Endothelial cell of umbilical vein (primary cell): ENCODE results near the gene HPSE2. TPM values are rescaled to one million over a fixed set of nuclear protein-coding genes. Genes with fewer than 3 reads are reported as not detected.

Experiments
- BruUV-seq: library from RNA; stranded (reverse); fragments of 400-500 nt; replicated peaks from 2 replicates; lab custom pipeline; 2021; lab: Mats Ljungman, UMichigan
- CTCF ChIA-PET: fragments of 300-600, 350-600 bp; sonication (Branson Sonifier 250); formaldehyde crosslinking; loops from one replicate; lab custom pipeline; 2021; ENCODE audit warnings: antibody characterized with exemption, inconsistent platforms; lab: Charles Lee
- POLR2A ChIA-PET: fragments of 300-600, 350-600 bp; sonication (Branson Sonifier 250); formaldehyde crosslinking; loops from one replicate; lab custom pipeline; 2021; ENCODE audit warnings: antibody characterized with exemption, inconsistent platforms; lab: Charles Lee
- DNase-seq: peaks from one replicate; pipeline ENCODE4 v3.0.0-alpha.2; 2011; ENCODE audit warnings: low read depth, low spot score
- FAIRE-seq: peaks from 2 replicates; lab custom pipeline; 2011; peaks lifted over from hg19 to GRCh38; lab: Jason Lieb, UNC
- H2AFZ ChIP-seq: 2 replicates; pipeline ENCODE4 v1.6.0; 2012; ENCODE audit warnings: low read depth, low read length, control low read depth, inconsistent platforms
- H3K27ac ChIP-seq: 2 replicates; pipeline ENCODE4 v1.5.1; 2011; ENCODE audit warnings: low read depth, mild to moderate bottlenecking, control low read depth, low read length, moderate library complexity; ENCODE audit not compliant: insufficient read depth
- H3K27me3 ChIP-seq, 2 experiments: 2 replicates each; pipeline versions ENCODE4 v1.6.0 to v1.6.1; 2011; ENCODE audit warnings: low read length in 2 of 2, mixed read lengths in 1 of 2; ENCODE audit not compliant: control insufficient read depth in 2 of 2, insufficient read depth in 2 of 2
- H3K36me3 ChIP-seq, 2 experiments: 2 replicates in 1 of 2; 3 replicates in 1 of 2; pipeline ENCODE4 v1.5.1; 2011; ENCODE audit warnings: low read length in 2 of 2, mild to moderate bottlenecking in 1 of 2, moderate library complexity in 1 of 2; ENCODE audit not compliant: control insufficient read depth in 2 of 2, insufficient read depth in 2 of 2; ENCODE audit errors: extremely low read depth in 1 of 2
- H3K4me1 ChIP-seq: 3 replicates; pipeline ENCODE4 v1.5.1; 2011; ENCODE audit warnings: mild to moderate bottlenecking, low read length; ENCODE audit not compliant: control insufficient read depth, insufficient read depth; ENCODE audit errors: extremely low read depth
- H3K4me2 ChIP-seq: 2 replicates; pipeline ENCODE4 v1.6.1; 2011; ENCODE audit warnings: low read length, control low read depth, mixed read lengths; ENCODE audit not compliant: insufficient read depth
- H3K4me3 ChIP-seq, 3 experiments: fragments of 200-600 bp in 1 of 3; sonication (generic), shearing (Covaris generic) in 1 of 3; replicated peaks in 1 of 3; 2 replicates each; pipeline ENCODE4 v1.5.1; 2011 to 2016; ENCODE audit warnings: control low read depth in 3 of 3, low read length in 3 of 3, mild to moderate bottlenecking in 2 of 3, inconsistent platforms in 1 of 3, low read depth in 1 of 3, moderate library complexity in 1 of 3; ENCODE audit not compliant: insufficient read depth in 1 of 3
- H3K79me2 ChIP-seq: 2 replicates; pipeline ENCODE4 v1.6.0; 2012; ENCODE audit warnings: low read length, inconsistent platforms; ENCODE audit not compliant: control insufficient read depth, insufficient read depth
- H3K9ac ChIP-seq: replicated peaks from 2 replicates; pipeline ENCODE3; 2011; ENCODE audit warnings: low read length, control low read depth; ENCODE audit not compliant: insufficient read depth; ENCODE audit errors: extremely low read depth
- H3K9me1 ChIP-seq: replicated peaks from 3 replicates; pipeline ENCODE4 v1.6.0; 2011; ENCODE audit warnings: mild to moderate bottlenecking, low read length; ENCODE audit not compliant: control insufficient read depth, insufficient read depth; ENCODE audit errors: extremely low read depth
- H3K9me3 ChIP-seq: replicated peaks from 2 replicates; pipeline ENCODE4 v1.5.1; 2012; ENCODE audit warnings: low read length, inconsistent platforms; ENCODE audit not compliant: control insufficient read depth, insufficient read depth
- H4K20me1 ChIP-seq: replicated peaks from 2 replicates; pipeline ENCODE3; 2011; ENCODE audit warnings: mild to moderate bottlenecking, low read length; ENCODE audit not compliant: control insufficient read depth, insufficient read depth; ENCODE audit errors: extremely low read depth
- EZH2 ChIP-seq: IDR thresholded peaks from 2 replicates; pipeline ENCODE4 v1.6.1; 2012; ENCODE audit warnings: borderline replicate concordance, low read depth, mild to moderate bottlenecking, moderate library complexity, low read length, inconsistent platforms; ENCODE audit not compliant: severe bottlenecking
- FOS ChIP-seq: IDR thresholded peaks from 2 replicates; pipeline ENCODE4 v1.6.1; 2011; ENCODE audit warnings: mild to moderate bottlenecking, low read length, moderate library complexity, borderline replicate concordance; ENCODE audit not compliant: insufficient read depth
- GATA2 ChIP-seq: IDR thresholded peaks from 2 replicates; pipeline ENCODE4 v1.7.0; 2011; ENCODE audit warnings: low read depth, mild to moderate bottlenecking, moderate library complexity, mixed read lengths, low read length; ENCODE audit not compliant: insufficient read length, insufficient read depth
- JUN ChIP-seq: IDR thresholded peaks from 2 replicates; pipeline ENCODE4 v1.6.1; 2011; ENCODE audit warnings: borderline replicate concordance, low read depth; ENCODE audit not compliant: insufficient read length, insufficient read depth
- MYC ChIP-seq: IDR thresholded peaks from one replicate; pipeline ENCODE4 v1.6.1; 2011; ENCODE audit warnings: mild to moderate bottlenecking, low read depth, low read length
- POLR2A ChIP-seq: IDR thresholded peaks from 2 replicates; pipeline ENCODE4 v1.6.1; 2012; ENCODE audit warnings: low read depth, mild to moderate bottlenecking, control low read depth, low read length
- POLR2AphosphoS5 ChIP-seq: IDR thresholded peaks from 2 replicates; pipeline ENCODE4 v1.6.1; 2012; ENCODE audit warnings: low read depth, mild to moderate bottlenecking, control low read depth, low read length, moderate library complexity; ENCODE audit not compliant: insufficient read depth
- dilution Hi-C: fragments of 300-500 bp; cut with MboI; formaldehyde crosslinking; loops from one replicate; pipeline ENCODE4 v1.15.0; 2019; ENCODE audit warnings: low sequenced_read_pairs; ENCODE audit not compliant: extremely low pct_ligation_motif_present
- intact Hi-C: fragments of 100-400 bp; cut with micrococcal nuclease; formaldehyde crosslinking; loops from one replicate; pipeline ENCODE4 v1.10.0; 2022
- polyA plus RNA-seq, 4 experiments: library from polyadenylated mRNA; depleted of rRNA in 3 of 4; stranded (reverse) in 3 of 4; unstranded in 1 of 4; fragments of >200 nt; gene quantifications; 2 replicates each; pipeline versions ENCODE4 v1.2.1 to v1.2.3, GENCODE V29; 2011 to 2012; ENCODE audit warnings: missing spikeins in 1 of 4
- total RNA-seq: library from RNA; stranded (reverse); gene quantifications from 2 replicates; pipeline ENCODE4 v1.2.3, GENCODE V29; 2021
- TF ChIP-seq, protein P1 (sequence below), 2 donors: IDR thresholded peaks; 1 replicate in 1 of 2; 2 replicates in 1 of 2; pipeline ENCODE4 v1.5.1; 2011; ENCODE audit warnings: low read length in 2 of 2, mild to moderate bottlenecking in 2 of 2, moderate library complexity in 2 of 2, control low read depth in 1 of 2, inconsistent platforms in 1 of 2, low read depth in 1 of 2; ENCODE audit not compliant: insufficient read depth in 1 of 2; ENCODE audit errors: extremely low read depth in 1 of 2
- TF ChIP-seq, protein P2 (sequence below): IDR thresholded peaks from 2 replicates; pipeline ENCODE4 v1.6.1; 2011; ENCODE audit not compliant: insufficient read depth, insufficient read length

Gene HPSE2
- total and polyA plus RNA-seq, 2 donors (not counting 3 experiments of a cell fraction or from before 2014, with no cell fraction given): not detected

DNA sequence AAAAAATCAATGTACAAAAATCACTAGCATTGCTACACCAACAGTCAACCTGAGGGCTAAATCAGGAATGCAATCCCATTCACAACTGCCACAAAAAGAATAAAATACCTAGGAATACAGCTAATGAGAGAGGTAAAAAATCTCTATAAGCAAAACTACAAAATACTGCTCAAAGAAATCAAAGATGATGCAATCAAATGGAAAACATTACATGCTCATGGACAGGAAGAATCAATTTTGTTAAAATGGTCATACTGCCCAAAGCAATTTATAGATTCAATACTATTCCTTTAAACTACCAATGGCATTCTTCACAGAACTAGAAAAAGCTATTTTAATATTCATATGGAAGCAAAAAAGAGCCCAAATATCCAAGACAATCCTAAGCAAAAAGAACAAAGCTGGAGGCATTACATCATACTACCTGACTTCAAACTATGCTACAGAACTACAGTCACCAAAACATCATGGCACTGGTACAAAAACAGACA is 116.3 kb downstream of the HPSE2 start:
- Histone ChIP-seq H3K27me3 (no peaks in the 10 kb centered on the region), H3K36me3 (no peaks in the 10 kb centered on the region), H3K4me3 (no peak overlapping the region), H3K9me3 (no peaks in the 10 kb centered on the region), H3K4me1 (no peaks in the 10 kb centered on the region), H4K20me1 (no peaks in the 10 kb centered on the region), H3K9ac (no peak overlapping the region), H3K27ac (no peak overlapping the region), H3K79me2 (no peaks in the 10 kb centered on the region), H3K9me1 (no peaks in the 10 kb centered on the region), H3K4me2 (no peak overlapping the region), H2AFZ (no peak overlapping the region)
- TF ChIP-seq, protein P1, sequence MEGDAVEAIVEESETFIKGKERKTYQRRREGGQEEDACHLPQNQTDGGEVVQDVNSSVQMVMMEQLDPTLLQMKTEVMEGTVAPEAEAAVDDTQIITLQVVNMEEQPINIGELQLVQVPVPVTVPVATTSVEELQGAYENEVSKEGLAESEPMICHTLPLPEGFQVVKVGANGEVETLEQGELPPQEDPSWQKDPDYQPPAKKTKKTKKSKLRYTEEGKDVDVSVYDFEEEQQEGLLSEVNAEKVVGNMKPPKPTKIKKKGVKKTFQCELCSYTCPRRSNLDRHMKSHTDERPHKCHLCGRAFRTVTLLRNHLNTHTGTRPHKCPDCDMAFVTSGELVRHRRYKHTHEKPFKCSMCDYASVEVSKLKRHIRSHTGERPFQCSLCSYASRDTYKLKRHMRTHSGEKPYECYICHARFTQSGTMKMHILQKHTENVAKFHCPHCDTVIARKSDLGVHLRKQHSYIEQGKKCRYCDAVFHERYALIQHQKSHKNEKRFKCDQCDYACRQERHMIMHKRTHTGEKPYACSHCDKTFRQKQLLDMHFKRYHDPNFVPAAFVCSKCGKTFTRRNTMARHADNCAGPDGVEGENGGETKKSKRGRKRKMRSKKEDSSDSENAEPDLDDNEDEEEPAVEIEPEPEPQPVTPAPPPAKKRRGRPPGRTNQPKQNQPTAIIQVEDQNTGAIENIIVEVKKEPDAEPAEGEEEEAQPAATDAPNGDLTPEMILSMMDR (IDR thresholded peaks at IDR 0.05; ENCODE audit: extremely low read depth in 1 of 2, insufficient read depth in 1 of 2, low read depth in 1 of 2, low read length in 2 of 2): no peak
- no peak for TF ChIP-seq JUN
- no peak for TF ChIP-seq POLR2A
- TF ChIP-seq EZH2: no peak
- TF ChIP-seq GATA2: no peak
- TF ChIP-seq, protein P2, sequence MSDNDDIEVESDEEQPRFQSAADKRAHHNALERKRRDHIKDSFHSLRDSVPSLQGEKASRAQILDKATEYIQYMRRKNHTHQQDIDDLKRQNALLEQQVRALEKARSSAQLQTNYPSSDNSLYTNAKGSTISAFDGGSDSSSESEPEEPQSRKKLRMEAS: no peak
- TF ChIP-seq MYC: no peak
- TF ChIP-seq FOS: no peak
- TF ChIP-seq POLR2AphosphoS5: no peak
- intact Hi-C loops (no loop called here), dilution Hi-C loops (no loop called here)
- FAIRE-seq: no peak
- POLR2A ChIA-PET: no interaction called here
- CTCF ChIA-PET: no interaction called here
- no TSS peak for BruUV-seq
- DNase-seq: no peak
